ENCODE results near the gene NRCAM. TPM values are rescaled to one million over a fixed set of nuclear protein-coding genes. Genes with fewer than 3 reads are reported as not detected.

Gene NRCAM
- total and polyA plus RNA-seq, 2 of the 13 experiments (the other 11 are each of a cell fraction or from before 2014, with no cell fraction given): 0.31 to 0.33 TPM

DNA sequence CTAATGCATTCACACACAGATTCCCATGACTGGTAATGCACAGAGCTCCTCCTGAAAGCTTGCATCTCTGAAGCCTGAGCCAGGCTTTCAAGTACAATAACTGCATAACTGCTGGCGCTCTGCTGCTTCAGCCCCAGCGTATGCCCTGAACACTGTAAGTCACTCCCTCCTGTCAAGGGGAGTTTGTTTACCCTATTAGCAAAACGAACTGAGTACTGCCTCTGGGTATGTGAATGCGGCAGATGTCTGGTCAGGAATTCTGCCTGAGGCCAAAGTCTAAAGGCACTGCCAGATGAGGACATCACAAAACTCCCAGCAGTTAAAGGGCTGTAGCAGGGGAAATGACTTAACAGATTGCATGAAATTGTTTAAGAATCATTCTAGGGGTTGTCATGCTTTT lies 97.7 kb downstream of the NRCAM start (continued):
- TF ChIP-seq HNRNPK (IDR thresholded peaks at IDR 0.05; ENCODE audit: low read depth, low read length, poor library complexity, severe bottlenecking) (no peak), ZNF552 (CRISPR knock-in tag; IDR thresholded peaks at IDR 0.05; ENCODE audit: borderline replicate concordance) (no peak), ZNF660 (CRISPR knock-in tag; IDR thresholded peaks at IDR 0.05; ENCODE audit: borderline replicate concordance, low read depth) (no peak), SRY (CRISPR knock-in tag; IDR thresholded peaks at IDR 0.05) (no peak), ZNF776 (CRISPR knock-in tag; IDR thresholded peaks at IDR 0.05) (no peak), NCOA2 (CRISPR knock-in tag; IDR thresholded peaks at IDR 0.05) (peak; percentile 78), KMT2A (CRISPR knock-in tag; IDR thresholded peaks at IDR 0.05) (peak; percentile 43; the same call in 1 of the 2 replicates), ZNF431 (CRISPR knock-in tag; IDR thresholded peaks at IDR 0.05; ENCODE audit: borderline replicate concordance, low read depth) (no peak), MIXL1 (CRISPR knock-in tag; IDR thresholded peaks at IDR 0.05) (peak; percentile 95), ZNF468 (CRISPR knock-in tag; IDR thresholded peaks at IDR 0.05) (no peak), U2AF2 (IDR thresholded peaks at IDR 0.05; ENCODE audit: low read depth, low read length) (no peak), ZNF230 (CRISPR knock-in tag; IDR thresholded peaks at IDR 0.05) (no peak), ZBTB21 (CRISPR knock-in tag; IDR thresholded peaks at IDR 0.05) (peak; percentile 60; the same call in 1 of the 2 replicates), WIZ (CRISPR knock-in tag; IDR thresholded peaks at IDR 0.05) (no peak), CAMTA2 (CRISPR knock-in tag; IDR thresholded peaks at IDR 0.05; ENCODE audit: borderline replicate concordance) (no peak), TCF7 (IDR thresholded peaks at IDR 0.05; ENCODE audit: low read depth) (no peak), SP1 (IDR thresholded peaks at IDR 0.05) (no peak), SP1 (CRISPR knock-in tag; IDR thresholded peaks at IDR 0.05) (no peak), PHF8 (CRISPR knock-in tag; IDR thresholded peaks at IDR 0.05) (no peak), CBX2 (IDR thresholded peaks at IDR 0.05; ENCODE audit: low read depth, low read length) (no peak), CBX2 (CRISPR knock-in tag; IDR thresholded peaks at IDR 0.05; ENCODE audit: low read depth) (no peak), GABPB1 (CRISPR knock-in tag; IDR thresholded peaks at IDR 0.05) (no peak), ZFAT (CRISPR knock-in tag; conservative IDR thresholded peaks at IDR 0.05) (no peak), ZNF367 (CRISPR knock-in tag; IDR thresholded peaks at IDR 0.05; ENCODE audit: borderline replicate concordance) (peak; percentile 51; the same call in 1 of the 2 replicates), ZNF605 (CRISPR knock-in tag; IDR thresholded peaks at IDR 0.05) (no peak), ZNF781 (CRISPR knock-in tag; IDR thresholded peaks at IDR 0.05; ENCODE audit: borderline replicate concordance, not compliant biosample characterization) (no peak)
- TF ChIP-seq, protein P1, sequence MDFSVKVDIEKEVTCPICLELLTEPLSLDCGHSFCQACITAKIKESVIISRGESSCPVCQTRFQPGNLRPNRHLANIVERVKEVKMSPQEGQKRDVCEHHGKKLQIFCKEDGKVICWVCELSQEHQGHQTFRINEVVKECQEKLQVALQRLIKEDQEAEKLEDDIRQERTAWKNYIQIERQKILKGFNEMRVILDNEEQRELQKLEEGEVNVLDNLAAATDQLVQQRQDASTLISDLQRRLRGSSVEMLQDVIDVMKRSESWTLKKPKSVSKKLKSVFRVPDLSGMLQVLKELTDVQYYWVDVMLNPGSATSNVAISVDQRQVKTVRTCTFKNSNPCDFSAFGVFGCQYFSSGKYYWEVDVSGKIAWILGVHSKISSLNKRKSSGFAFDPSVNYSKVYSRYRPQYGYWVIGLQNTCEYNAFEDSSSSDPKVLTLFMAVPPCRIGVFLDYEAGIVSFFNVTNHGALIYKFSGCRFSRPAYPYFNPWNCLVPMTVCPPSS (IDR thresholded peaks at IDR 0.05): no peak
- TF ChIP-seq, protein P2, sequence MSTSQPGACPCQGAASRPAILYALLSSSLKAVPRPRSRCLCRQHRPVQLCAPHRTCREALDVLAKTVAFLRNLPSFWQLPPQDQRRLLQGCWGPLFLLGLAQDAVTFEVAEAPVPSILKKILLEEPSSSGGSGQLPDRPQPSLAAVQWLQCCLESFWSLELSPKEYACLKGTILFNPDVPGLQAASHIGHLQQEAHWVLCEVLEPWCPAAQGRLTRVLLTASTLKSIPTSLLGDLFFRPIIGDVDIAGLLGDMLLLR (CRISPR knock-in tag; IDR thresholded peaks at IDR 0.05): no peak
- TF ChIP-seq, protein P3, sequence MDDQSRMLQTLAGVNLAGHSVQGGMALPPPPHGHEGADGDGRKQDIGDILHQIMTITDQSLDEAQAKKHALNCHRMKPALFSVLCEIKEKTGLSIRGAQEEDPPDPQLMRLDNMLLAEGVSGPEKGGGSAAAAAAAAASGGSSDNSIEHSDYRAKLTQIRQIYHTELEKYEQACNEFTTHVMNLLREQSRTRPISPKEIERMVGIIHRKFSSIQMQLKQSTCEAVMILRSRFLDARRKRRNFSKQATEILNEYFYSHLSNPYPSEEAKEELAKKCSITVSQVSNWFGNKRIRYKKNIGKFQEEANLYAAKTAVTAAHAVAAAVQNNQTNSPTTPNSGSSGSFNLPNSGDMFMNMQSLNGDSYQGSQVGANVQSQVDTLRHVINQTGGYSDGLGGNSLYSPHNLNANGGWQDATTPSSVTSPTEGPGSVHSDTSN (CRISPR knock-in tag; IDR thresholded peaks at IDR 0.05; ENCODE audit: borderline replicate concordance): no peak
- TF ChIP-seq, protein P4, sequence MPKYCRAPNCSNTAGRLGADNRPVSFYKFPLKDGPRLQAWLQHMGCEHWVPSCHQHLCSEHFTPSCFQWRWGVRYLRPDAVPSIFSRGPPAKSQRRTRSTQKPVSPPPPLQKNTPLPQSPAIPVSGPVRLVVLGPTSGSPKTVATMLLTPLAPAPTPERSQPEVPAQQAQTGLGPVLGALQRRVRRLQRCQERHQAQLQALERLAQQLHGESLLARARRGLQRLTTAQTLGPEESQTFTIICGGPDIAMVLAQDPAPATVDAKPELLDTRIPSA (CRISPR knock-in tag; IDR thresholded peaks at IDR 0.05; ENCODE audit: borderline replicate concordance): no peak

Data from HepG2 (cell line).